RKO (cell line): ENCODE results near the gene SLC39A11.
"Not testable (repeated sequence)": the region's sequence is repeated elsewhere in the genome, so short reads cannot be mapped to it uniquely, and the experiment has no call there.

Source experiments
- DNase-seq: peaks from one replicate; pipeline ENCODE4 v3.0.0-alpha.2; 2016; ENCODE audit warnings: low spot score

The SLC39A11 gene

GRCh38 chr17:72782985-72783701 lies 309.3 kb downstream of the SLC39A11 start:
- DNase-seq, result no peak

DNA sequence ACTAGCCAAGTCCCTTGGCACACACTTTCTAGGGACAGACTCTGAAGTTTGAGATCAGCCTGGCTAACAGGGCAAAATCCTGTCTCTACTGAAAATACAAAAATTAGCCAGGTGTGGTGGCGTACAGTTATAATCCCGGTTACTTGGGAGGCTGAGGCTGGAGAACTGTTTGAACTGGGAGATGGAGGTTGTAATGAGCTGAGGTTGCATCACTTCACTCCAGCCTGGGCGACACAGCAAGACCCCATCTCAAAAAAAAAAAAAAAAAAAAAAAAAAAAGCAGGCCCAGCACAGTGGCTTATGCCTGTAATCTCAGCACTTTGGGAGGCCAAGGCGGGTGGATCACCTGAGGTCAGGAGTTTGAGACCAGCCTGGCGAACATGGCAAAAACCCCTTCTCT lies 310.1 kb downstream of the SLC39A11 start:
- DNase-seq, result not testable (repeated sequence)

- no peak for DNase-seq
Observed at GRCh38 chr17:72778169-72779151, 314.0 kb downstream of the SLC39A11 start.

- no peak for DNase-seq
Observed at GRCh38 chr17:72775919-72776318, 316.6 kb downstream of the SLC39A11 start.

DNA sequence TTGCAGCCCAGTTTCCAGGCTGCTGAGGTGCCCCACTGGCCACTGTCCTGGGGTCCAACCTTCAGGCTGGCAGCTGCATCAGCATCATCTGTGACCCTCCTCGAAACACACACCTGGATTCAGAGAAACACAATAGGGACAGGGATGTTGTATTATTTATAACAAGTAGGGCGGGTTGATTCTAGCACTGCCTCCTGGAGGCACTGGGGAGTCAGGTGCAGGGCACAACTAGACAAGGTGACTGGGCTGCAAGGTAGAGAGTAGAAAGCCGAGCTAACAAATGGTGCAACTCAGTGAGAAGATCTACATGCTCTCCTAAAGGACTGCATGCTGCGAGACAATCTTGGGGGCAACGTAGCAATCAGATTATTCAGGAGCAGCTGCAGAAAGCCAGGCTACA lies 317.3 kb downstream of the SLC39A11 start:
- no peak for DNase-seq

DNA sequence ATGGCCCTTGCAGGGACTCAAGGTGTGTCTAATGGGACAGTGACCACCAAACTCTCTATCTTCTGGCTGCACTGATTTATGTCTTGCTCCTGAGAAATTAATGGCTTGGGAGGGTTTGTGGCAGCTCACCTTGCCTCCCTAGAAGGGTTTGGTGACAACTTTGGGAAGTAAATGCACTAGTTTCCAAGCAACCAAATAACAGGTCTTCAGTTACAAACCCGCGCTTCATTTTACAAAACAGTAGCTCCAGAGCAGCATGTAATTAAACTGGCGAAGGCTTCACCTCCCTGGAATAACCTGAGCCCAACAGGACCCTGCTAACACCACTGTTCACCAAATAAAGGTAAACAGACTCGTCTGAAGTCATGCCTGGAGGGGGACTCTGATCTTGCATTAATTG lies 318.3 kb downstream of the SLC39A11 start:
- no peak for DNase-seq

DNA sequence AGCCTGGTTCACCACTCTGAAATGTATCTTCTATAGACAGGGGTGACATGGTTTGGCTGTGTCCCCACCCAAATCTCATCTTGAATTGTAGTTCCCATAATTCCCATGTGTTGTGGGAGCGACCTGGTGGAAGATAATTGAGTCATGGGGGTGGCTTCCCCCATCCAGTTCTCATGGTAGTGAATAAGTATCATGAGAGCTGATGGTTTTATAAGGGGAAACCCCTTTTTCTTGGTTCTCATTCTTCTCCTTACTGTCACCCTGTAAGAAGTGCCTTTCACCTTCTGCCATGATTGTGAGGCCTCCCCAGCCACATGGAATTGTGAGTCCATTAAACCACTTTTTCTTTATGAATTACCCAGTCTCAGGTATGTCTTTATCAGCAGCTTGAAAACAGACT lies 319.3 kb downstream of the SLC39A11 start:
- DNase-seq, result not testable (repeated sequence)

DNA sequence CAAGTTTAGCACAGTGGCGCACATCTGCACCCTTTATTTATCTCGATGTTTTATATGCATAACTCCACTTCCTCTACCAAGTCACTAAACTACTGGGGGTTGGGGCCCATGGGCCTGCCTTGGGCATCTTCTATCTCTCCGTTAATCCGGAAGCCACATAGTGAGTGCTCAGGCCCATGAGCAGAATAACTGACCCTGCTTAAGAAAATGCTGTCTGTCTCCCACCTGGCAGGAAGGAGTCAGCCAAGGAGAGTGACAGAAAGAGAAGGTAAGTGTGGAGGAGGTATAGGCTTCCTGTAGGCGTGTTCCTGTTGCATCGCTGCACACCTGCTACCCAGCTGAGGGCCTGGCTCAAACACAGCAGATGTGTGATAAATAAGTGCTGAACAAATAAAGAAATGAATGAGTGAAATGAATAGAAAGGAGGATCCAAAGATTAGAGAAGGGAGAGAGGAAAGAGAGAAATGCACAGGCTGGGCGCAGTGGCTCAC lies 320.1 kb downstream of the SLC39A11 start:
- no peak for DNase-seq

DNA sequence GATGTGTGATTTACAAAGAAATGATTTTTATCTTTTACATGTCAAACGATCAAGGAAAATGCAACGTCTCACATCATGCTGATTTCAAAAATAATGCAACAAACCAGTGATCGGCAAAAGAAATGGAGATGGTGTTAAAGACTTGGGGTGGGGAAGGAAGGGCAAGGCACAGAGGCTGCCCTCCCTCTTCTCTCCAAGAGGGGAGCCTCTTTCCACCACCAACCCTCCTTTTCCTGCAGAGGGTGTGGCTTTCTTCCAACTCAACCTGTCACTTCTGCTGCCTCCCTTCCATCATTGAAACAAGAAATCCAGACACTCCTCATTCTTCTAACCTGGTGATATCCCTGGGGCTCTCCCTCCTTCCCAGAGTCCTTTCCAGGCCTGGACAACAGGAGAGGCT lies 320.8 kb downstream of the SLC39A11 start:
- no peak for DNase-seq

GRCh38 chr17:72766761-72767356 lies 325.6 kb downstream of the SLC39A11 start:
- no peak for DNase-seq

DNA sequence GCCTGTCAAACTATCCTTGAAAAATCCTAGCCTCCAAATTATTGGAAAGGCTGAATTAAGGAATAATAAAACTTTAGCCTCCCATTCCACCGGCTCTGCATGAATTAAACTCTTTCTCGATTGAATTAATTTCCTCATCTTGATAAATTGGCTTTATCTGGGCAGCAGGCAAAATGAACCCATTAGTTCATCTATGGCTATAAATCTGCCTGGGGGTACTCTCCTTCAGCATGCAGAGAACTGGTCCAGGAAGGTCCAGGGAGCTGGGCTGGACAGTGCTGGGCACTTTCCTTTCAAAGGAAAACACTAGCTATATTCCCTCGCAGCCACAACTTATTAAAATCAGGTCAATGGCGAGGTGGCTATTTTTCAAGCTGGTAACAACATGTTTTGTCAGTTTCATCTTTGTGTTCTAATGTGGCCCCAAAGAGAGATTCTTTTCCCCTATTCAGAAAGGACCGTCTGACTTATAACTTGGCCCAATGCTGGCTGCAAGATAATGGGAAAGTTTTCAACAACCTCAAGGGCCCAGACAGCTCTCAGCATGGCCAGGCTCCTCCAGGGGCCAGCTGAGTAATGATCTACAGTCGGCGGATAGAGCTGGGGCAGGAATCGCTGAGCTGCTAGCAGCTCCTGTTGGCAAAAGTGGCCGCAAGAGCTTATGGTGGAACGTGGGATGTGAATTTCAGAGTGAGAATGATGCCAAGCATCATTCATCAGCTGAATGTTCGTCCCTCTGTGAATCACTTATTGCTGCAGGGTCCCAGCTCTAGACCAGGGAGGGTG lies 326.9 kb downstream of the SLC39A11 start:
- DNase-seq, result no peak

- DNase-seq, result no peak
Observed at GRCh38 chr17:72764632-72765041, 327.9 kb downstream of the SLC39A11 start.

DNA sequence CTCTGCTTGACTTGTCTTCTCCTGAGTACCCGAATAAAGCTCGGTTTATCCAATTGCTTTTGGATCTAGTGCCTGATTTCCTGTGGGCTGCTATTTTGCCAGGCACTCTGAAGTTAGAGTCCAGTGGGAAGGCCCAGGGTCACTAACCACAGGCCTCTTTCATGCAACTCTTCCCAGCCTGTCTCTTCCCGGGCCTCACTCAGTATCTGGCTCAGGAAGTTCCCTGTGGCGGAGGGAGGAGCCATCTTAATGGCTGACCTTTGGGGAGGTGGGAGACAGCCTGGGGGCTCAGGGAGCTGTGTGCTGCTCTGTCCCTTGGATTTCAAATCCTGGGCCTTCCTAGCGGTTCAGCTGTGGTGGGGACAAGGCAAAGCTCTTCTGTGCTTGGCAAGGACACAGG lies 328.5 kb downstream of the SLC39A11 start:
- no peak for DNase-seq

GRCh38 chr17:72761893-72762575 lies 330.5 kb downstream of the SLC39A11 start:
- DNase-seq, result not testable (repeated sequence)

GRCh38 chr17:72761431-72761830 lies 331.1 kb downstream of the SLC39A11 start:
- DNase-seq, result no peak

DNA sequence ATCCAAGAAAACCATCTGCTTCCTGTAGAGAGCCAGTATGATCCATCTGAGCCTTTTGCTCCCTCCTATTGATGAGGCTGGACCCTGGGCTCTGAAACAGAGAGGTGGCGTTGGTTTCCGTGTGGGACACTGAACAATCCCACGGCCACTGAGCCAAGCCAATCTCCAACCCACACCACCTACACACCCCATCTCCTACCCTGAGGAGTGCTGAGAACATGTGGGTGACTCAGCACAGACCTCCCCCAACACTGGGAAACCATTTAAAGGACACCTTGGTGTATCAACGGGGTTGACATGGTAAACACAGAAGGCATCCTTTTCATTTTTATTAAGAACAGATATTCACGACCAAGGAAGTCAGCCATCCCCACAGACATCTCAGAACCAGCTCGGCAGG lies 332.1 kb downstream of the SLC39A11 start:
- no peak for DNase-seq

DNA sequence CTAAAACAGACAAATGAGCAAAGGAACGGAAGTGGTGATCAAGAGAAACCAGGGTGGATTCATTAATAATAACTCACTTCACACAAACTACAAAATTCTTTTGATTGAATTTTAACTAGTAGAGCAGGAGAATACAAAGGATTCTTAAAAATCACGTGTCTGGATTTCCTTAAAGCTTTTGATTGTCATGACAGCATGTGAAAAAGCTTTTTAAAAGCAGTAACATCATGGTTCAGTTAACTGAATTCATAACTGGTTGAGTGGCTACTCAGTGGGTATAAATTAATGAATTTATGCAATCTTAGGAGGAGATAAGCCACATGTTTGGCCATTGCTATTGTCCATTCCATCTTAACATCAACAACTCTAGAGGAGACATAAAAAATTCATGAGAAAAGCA lies 333.2 kb downstream of the SLC39A11 start:
- no peak for DNase-seq

- DNase-seq, result no peak
Observed at GRCh38 chr17:72756256-72756655, 336.2 kb downstream of the SLC39A11 start.

- peak; percentile 26 for DNase-seq
Observed at GRCh38 chr17:72754513-72754912, 338.0 kb downstream of the SLC39A11 start.

- DNase-seq, result no peak
Observed at GRCh38 chr17:72751746-72752145, 340.7 kb downstream of the SLC39A11 start.

DNA sequence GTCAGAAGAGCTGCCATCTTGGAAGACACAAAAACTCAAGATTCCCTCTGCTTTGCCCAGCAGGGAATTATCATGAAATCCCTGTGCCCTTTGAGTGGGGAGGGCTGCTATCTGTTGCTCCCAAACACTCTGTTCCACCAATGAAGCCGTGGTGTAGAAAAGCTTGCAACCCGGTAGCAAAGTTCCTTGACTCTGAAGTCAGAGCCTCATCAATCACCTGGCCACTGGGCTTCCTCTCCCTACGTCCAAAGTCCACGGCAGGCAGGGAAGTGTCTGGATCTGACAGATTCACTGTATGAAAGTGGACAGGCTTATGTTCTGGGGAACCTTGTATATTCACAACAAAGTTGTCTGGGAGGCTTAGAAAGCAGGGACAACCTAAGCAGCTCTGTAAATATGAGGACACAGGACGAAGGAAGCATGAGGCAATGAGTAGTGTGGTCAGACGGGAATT lies 343.3 kb downstream of the SLC39A11 start:
- DNase-seq, result no peak
